ENCODE data around the gene RGL1.
"Not testable (repeated sequence)": the region's sequence is repeated elsewhere in the genome, so short reads cannot be mapped to it uniquely, and the experiment has no call there.

The RGL1 gene

GRCh38 chr1:183804916-183805841 lies at the start of gene RGL1:
RGL1 (plus strand) TSS chr1:183805120; CDS start chr1:183805298, 178 bp downstream.
- peak in 1 of 3 donors; percentile 8 for DNase-seq (ENCODE audit: low read depth in 3 of 3)

GRCh38 chr1:183756326-183756725 lies 48.6 kb upstream of the RGL1 start:
- no peak for DNase-seq (ENCODE audit: low read depth in 3 of 3)

GRCh38 chr1:183757061-183757460 lies 47.9 kb upstream of the RGL1 start:
- DNase-seq (ENCODE audit: low read depth in 3 of 3), result no peak

GRCh38 chr1:183758913-183759312 lies 46.0 kb upstream of the RGL1 start:
- DNase-seq (ENCODE audit: low read depth in 3 of 3), result no peak

DNA sequence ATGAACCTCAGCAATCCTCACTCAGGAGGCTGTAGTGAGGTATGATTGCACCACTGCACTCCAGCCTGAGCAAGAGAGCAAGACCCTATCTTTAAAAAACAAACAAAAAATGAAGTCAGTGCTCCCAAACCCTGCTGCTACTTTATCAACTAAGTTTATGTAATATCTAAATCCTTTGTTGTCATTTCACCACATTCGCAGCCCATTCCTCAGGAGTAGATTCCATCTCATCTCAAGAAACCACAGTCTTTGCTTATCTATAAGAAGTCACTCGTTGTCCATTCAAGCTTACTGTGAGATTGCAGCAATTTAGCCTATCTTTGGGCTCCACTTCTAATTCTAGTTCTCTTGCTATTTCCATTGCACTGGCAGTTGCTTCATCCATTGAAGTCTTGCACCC lies 44.3 kb upstream of the RGL1 start:
- no peak for DNase-seq (ENCODE audit: low read depth in 3 of 3)

GRCh38 chr1:183761871-183762270 lies 43.0 kb upstream of the RGL1 start:
- no peak for DNase-seq (ENCODE audit: low read depth in 3 of 3)

GRCh38 chr1:183762856-183763255 lies 42.1 kb upstream of the RGL1 start:
- DNase-seq (ENCODE audit: low read depth in 3 of 3), result not testable (repeated sequence)

DNA sequence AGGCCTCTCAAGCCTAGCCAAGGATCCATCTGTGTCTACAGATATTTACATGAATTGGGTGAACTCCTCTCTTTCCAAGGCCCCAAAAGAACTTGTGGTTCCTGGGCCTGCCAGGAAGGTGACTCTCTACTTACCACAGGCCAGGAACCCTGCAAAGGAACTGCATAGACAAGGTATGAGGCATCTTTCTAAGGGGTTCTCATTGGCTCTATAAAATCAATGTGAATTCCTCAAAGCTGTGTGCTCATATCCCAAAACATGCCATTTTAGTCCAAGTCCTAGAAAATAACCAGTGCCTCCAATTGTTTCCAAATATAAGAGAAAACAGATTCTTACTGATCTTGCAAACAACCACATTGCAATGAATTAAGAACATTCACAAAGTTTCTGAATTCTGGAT lies 39.9 kb upstream of the RGL1 start:
- no peak for DNase-seq (ENCODE audit: low read depth in 3 of 3)

- no peak for DNase-seq (ENCODE audit: low read depth in 3 of 3)
Measured at GRCh38 chr1:183769956-183770815, 34.7 kb upstream of the RGL1 start.

DNA sequence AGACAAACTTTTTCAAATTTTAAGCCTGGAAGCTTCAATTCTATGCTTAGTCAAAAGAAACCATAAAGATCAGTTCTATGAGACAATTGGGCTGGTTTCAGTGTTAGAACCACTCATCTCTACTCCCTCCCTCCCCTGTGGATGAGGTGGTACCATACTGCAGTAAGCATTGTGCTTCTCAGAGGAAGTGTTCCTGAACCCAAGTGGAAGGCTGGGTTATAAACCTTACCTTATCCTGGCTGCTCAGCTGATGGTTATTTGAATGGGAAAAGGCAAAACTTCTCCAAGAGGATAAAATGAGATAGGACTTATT lies 34.1 kb upstream of the RGL1 start:
- no peak for DNase-seq (ENCODE audit: low read depth in 3 of 3)

DNA sequence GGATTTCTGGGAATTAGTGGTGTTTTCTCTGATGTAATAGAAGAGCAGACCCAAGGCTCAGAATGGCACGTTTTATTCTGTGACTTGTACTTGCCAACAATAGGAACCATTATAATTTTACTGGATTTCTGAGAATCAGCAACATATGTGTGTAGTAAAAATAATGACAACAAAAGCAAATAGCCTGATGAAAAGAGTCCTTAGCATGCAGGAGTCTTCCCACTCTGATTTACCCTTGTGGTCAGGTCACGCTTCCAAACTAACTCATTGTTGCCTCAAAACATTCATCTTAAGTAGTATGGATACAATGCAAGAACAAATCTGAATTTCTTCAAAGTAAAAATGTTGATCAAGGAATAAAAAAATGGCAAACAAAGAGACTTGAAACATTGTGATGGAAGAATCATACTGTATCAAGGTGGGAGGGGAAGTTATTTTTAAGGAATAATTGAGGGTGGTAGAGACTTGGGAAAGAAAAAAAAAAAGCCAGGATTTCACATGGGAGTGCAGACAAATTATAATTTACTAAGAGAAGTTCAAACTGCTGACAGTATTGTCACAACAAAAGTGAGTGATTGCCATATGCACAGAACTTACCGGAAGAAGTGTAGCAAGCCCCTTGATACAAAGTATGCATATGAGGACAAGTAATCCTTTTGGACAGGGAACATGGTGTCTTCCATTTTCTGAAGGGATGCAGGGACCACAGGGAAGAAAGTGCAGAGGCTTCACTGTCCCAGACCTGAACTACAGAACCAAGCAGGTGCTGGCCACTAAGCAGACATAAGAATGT lies 31.2 kb upstream of the RGL1 start:
- DNase-seq (ENCODE audit: low read depth in 3 of 3), result no peak

- DNase-seq (ENCODE audit: low read depth in 3 of 3), result no peak
Measured at GRCh38 chr1:183774938-183775337, 30.0 kb upstream of the RGL1 start.

DNA sequence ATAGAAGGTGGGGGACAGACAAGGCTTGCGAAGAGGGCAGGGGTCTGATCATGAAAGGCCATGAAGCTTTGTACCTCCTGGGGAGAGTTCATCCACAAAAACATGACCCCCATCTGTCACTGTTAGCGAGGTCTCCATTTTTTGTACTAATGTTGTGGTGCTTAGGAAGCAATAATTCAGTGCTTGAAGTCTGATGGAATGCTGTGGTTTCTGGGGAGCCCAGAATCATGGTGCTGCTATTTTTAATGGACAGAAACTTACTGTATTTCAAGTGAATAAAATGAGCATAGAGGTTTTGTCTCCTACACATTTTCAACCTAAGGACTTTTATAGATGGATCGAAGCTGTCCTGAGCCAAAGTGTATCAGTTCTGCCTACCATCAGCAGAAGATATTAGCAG lies 28.2 kb upstream of the RGL1 start:
- no peak for DNase-seq (ENCODE audit: low read depth in 3 of 3)

DNA sequence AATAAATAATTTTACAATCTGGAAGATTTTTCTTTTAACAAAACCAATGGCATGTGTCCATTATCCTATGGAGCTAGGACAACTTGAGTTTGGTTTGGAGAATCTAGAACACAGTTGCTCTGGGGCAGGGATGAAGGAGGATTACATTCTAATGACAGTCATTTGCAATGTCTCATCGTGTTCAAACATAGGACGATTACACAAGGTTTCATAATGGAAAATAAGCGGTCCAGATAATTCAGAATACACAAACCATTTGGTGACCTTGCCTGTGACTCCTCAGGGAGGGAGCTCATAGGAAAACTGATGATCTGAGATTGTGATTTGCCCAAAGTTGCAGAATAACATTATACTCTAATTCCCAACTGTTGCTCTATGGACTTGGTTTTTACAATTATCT lies 27.6 kb upstream of the RGL1 start:
- no peak for DNase-seq (ENCODE audit: low read depth in 3 of 3)

GRCh38 chr1:183778045-183778444 lies 26.9 kb upstream of the RGL1 start:
- DNase-seq (ENCODE audit: low read depth in 3 of 3), result no peak

DNA sequence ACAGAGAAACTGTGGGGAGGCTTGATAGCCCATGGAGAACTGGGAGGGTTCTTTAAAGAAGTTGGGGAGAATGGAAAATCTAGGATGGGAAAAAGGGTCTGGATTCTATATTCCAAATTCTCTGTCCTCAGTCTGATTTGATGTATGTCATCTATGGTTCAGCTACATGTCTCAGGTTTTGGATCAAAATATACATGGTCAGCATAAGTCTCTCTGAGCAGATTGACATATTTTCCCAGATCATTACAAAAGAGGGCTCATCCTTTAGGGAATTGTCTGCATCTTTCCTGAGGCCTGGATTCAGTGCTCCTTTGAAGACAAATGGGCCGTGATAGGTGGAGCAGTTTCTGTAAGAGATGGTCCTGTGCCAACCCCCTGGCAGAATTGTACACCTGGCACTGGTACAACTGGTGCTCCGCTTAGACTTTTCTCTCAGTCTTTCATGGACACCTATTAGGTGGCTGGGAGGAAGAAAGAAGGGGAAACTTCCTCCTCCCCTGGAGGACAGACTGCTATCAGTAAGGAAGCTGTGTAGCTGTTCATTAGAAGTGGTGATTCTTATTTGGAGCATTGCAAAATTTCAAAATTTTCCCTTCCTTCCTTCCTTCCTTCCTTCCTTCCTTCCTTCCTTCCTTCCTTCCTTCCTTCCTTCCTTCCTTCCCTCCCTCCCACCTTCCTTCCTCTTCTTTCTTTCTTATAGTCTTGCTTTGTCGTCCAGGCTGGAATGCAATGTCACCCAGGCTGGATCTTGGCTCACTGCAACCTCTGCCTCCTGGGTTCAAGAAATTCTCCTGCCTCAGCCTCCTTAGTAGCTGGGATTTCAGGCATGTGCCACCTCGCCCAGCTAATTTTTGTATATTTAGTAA lies 26.1 kb upstream of the RGL1 start:
- no peak for DNase-seq (ENCODE audit: low read depth in 3 of 3)

DNA sequence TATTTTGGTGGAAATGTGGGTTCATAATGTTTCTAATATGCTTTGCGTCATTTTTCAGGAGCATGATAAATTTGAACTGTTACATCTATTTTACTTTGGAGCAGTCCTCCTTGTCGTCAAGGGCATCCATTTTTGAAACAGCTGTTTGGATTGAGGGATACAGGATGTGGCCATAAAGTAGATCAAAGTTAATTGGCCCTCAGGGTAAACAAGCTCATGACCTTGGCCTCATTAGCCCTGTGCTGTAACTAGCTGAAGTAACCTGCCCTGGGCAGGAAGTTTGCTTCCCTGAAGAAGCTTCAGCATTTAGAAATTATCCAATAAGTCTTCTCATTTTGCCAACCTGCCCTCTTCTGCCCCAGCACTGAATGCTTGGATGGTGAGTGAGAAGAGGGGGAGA lies 24.8 kb upstream of the RGL1 start:
- no peak for DNase-seq (ENCODE audit: low read depth in 3 of 3)

DNA sequence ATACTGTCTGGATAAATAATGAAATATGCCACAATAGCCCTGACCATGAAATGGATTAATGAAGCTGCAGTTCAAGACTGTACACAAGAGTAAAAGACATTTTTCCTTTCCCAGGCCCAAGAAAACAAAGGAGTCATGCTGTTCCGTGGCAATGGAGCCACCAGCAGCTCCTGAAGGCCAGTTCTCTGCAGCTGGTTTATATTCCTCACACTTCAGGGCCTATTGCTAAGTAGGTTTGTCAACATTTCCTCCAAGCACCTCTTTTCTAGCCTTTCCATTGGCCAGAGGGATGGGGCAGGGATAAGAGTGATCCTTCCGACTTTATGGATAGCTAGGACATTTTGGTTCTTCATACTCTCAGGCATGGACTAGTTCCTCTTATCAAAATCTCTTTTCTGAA lies 24.2 kb upstream of the RGL1 start:
- DNase-seq (ENCODE audit: low read depth in 3 of 3), result no peak

GRCh38 chr1:183783342-183783741 lies 21.6 kb upstream of the RGL1 start:
- DNase-seq (ENCODE audit: low read depth in 3 of 3), result no peak

GRCh38 chr1:183783767-183784637 lies 20.9 kb upstream of the RGL1 start:
- DNase-seq (ENCODE audit: low read depth in 3 of 3), result no peak
